ENCODE measurements around the gene PRSS2. TPM values are rescaled to one million over a fixed set of nuclear protein-coding genes. Genes with fewer than 3 reads are reported as not detected.

Gene PRSS2
- total and polyA plus RNA-seq, 5 donors = 0.16 to 4.0 TPM; not detected in 3

DNA sequence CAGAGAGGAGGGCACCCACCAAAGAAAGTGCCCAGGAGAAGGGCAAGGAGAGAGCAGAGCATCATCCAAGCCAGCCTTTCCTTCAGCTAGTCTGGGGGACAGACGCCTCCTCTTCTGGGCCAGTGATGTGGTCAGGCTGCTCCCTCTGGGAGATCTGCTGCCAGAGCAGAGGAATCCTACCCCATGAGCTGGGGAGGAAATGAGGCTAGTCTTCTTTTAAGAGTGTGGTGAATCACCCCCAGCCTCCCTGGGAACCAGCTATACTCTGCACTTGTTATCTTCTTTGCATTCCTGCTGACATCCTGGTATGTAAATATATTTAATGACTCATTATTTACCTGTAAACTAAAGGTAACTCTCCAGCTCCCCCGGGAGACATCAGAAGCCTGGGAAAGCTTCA lies 42.5 kb downstream of the PRSS2 start:
- Histone ChIP-seq H3K27me3 (ENCODE audit: control insufficient read depth, insufficient read depth) (no peaks in the 10 kb centered on the region), H3K9me3 (ENCODE audit: control insufficient read depth, low read length) (no peaks in the 10 kb centered on the region), H3K27ac (ENCODE audit: low read length) (no peak overlapping the region), H3K4me3 (ENCODE audit: low read length) (no peak overlapping the region), H3K4me1 (ENCODE audit: control insufficient read depth, insufficient read depth, low read length) (no peaks in the 10 kb centered on the region)
- intact Hi-C loops (cut with DNase I) = loop anchor here in 2 of 4 donors (5.0 to 10.0 kb wide), 2 partner anchors 178 to 181 kb away; no protein-coding TSS in a partner anchor
- no peak for ATAC-seq
- DNase-seq = no peak
- WGBS = 14% methylated on average over 2 of the region's 2 CpGs

DNA sequence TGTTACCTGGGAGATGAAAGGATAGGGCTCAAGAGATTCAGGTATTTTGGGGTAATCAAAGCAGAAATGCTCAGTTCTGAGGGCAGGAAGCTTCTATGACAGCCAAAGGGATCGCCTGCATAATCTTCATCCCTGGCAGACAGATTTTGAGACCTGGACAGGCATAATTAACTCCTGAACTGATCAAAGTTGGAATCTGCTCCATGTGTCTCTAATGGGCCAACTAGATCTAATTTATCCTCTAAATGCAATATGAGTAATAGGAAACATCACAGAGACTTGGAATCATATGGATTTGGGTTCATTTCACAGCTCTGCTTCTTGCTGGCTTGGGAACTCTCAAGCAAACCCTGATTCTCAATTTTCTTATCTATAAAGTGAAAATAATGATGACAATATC lies 42.9 kb downstream of the PRSS2 start:
- no peak overlapping the region for H3K27ac ChIP-seq (ENCODE audit: low read length)
- H3K27me3 ChIP-seq (ENCODE audit: control insufficient read depth, insufficient read depth) = no peaks in the 10 kb centered on the region
- no peak for DNase-seq
- no peak for ATAC-seq
- intact Hi-C loops (cut with DNase I) = loop anchor here in 2 of 4 donors (5.0 to 10.0 kb wide), 2 partner anchors 179 to 181 kb away; no protein-coding TSS in a partner anchor
- H3K4me3 ChIP-seq (ENCODE audit: low read length) = no peak overlapping the region
- H3K4me1 ChIP-seq (ENCODE audit: control insufficient read depth, insufficient read depth, low read length) = no peaks in the 10 kb centered on the region
- 55% methylated on average over 1 of the region's 1 CpG for WGBS
- no peaks in the 10 kb centered on the region for H3K9me3 ChIP-seq (ENCODE audit: control insufficient read depth, low read length)

DNA sequence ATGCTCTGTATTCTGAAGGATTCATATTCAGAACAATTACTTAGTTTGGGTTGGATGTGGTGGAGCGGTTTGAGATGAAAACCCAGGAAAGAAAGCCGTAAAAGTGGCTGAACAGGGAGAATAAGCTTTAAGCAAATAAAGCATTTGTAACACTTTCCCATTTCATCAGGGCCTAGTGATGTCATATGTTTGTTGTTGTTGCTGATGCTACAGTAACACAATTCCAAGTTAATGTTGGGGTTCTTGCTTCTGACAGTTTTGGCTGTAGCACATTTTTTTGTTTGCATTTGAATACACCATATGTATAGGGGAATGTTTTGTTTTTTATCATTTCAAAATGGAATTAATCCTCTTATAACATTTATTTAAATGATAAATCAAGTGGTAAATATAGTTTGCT lies 43.7 kb downstream of the PRSS2 start:
- Histone ChIP-seq H3K27ac (ENCODE audit: low read length) (no peak overlapping the region), H3K4me1 (ENCODE audit: control insufficient read depth, insufficient read depth, low read length) (no peaks in the 10 kb centered on the region), H3K27me3 (ENCODE audit: control insufficient read depth, insufficient read depth) (no peaks in the 10 kb centered on the region), H3K4me3 (ENCODE audit: low read length) (no peak overlapping the region), H3K9me3 (ENCODE audit: control insufficient read depth, low read length) (no peaks in the 10 kb centered on the region)
- intact Hi-C loops (cut with DNase I) = loop anchor here in 2 of 4 donors (5.0 to 10.0 kb wide), 2 partner anchors 180 to 182 kb away; no protein-coding TSS in a partner anchor
- WGBS = 62% methylated on average over 2 of the region's 2 CpGs
- no peak for DNase-seq
- no peak for ATAC-seq

DNA sequence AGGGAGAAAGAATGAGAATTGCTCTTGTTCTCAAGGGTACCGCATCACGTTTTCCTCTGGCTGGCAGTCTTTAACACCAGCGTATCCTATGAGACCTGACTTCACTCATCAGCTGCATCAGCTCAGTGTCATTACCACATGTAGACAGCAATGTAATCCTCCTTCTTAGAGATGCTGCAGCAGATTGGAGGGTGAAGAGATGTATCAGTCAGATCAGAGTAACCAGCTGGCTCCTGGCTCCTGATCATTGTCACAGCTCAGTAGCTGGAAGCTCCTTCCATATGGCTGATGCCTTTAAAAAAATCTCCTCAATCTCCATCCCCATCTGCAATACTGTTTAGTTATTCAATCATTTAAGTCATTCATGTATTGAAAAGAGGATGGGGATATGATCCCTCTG lies 44.4 kb downstream of the PRSS2 start:
- Histone ChIP-seq H3K4me3 (ENCODE audit: low read length) (no peak overlapping the region), H3K27me3 (ENCODE audit: control insufficient read depth, insufficient read depth) (no peaks in the 10 kb centered on the region), H3K9me3 (ENCODE audit: control insufficient read depth, low read length) (no peaks in the 10 kb centered on the region), H3K4me1 (ENCODE audit: control insufficient read depth, insufficient read depth, low read length) (no peaks in the 10 kb centered on the region), H3K27ac (ENCODE audit: low read length) (no peak overlapping the region)
- intact Hi-C loops (cut with DNase I) = loop anchor here in 1 of 4 donors (10.0 kb wide), 1 partner anchor 180 kb away; no protein-coding TSS in a partner anchor
- ATAC-seq (no peak), DNase-seq (no peak)
- 68% methylated on average over 3 of the region's 3 CpGs for WGBS

DNA sequence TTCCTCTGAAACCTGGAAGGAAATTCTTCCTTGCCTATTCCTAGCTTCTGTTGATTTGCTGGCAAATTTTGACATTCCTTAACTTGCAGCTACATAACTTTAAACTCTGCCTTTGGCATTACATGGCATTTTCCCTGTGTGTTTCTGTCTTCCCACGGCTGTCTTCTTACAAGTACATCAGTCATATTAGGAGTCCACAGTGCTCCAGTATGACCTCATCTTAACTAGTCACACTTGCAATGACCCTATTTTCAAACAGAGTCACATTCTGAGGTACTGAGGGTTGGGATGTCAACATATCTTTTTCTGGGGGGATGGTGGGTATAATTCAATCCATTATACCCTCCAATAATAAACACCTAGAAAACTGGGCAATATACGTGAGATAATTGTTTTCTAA lies 46.7 kb downstream of the PRSS2 start:
- intact Hi-C loops (cut with DNase I) = loop anchor here in 1 of 4 donors (10.0 kb wide), 1 partner anchor 183 kb away; no protein-coding TSS in a partner anchor

DNA sequence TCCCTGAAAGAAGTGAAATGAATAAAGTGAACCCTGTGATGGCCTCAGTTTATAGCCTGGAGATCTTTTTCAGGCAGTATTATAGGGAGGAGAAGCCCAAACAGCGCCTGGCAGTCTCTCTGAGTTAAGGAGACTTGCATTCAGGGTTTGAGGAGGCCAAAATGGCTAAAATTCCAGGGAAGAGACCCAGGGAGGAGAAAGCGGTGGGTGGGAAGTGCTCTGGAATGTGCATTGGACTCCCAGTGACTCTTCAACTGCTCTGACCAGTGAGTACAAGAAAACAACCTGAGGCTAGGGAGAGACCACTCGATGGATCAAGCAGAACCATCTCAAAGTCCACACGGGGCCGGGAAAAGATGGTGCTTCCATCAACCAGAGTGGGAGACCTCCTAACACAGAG lies 48.8 kb downstream of the PRSS2 start:
- no peaks in the 10 kb centered on the region for H3K9me3 ChIP-seq (ENCODE audit: control insufficient read depth, low read length)
- no peak overlapping the region for H3K27ac ChIP-seq (ENCODE audit: low read length)
- WGBS = 80% methylated on average over 5 of the region's 5 CpGs
- no peak overlapping the region for H3K4me3 ChIP-seq (ENCODE audit: low read length)
- ATAC-seq (no peak), DNase-seq (no peak)
- no peaks in the 10 kb centered on the region for H3K27me3 ChIP-seq (ENCODE audit: control insufficient read depth, insufficient read depth)
- intact Hi-C loops (cut with DNase I) = loop anchor here in 1 of 4 donors (10.0 kb wide), 1 partner anchor 185 kb away; no protein-coding TSS in a partner anchor
- no peaks in the 10 kb centered on the region for H3K4me1 ChIP-seq (ENCODE audit: control insufficient read depth, insufficient read depth, low read length)

More for the DNA sequence above, 46.7 kb downstream of the PRSS2 start:
- 73% methylated on average over 2 of the region's 2 CpGs for WGBS
- no peak for ATAC-seq
- no peaks in the 10 kb centered on the region for H3K9me3 ChIP-seq (ENCODE audit: control insufficient read depth, low read length)
- H3K4me1 ChIP-seq (ENCODE audit: control insufficient read depth, insufficient read depth, low read length) = no peaks in the 10 kb centered on the region
- H3K27me3 ChIP-seq (ENCODE audit: control insufficient read depth, insufficient read depth) = no peaks in the 10 kb centered on the region
- H3K27ac ChIP-seq (ENCODE audit: low read length) = no peak overlapping the region
- no peak overlapping the region for H3K4me3 ChIP-seq (ENCODE audit: low read length)
- no peak for DNase-seq

DNA sequence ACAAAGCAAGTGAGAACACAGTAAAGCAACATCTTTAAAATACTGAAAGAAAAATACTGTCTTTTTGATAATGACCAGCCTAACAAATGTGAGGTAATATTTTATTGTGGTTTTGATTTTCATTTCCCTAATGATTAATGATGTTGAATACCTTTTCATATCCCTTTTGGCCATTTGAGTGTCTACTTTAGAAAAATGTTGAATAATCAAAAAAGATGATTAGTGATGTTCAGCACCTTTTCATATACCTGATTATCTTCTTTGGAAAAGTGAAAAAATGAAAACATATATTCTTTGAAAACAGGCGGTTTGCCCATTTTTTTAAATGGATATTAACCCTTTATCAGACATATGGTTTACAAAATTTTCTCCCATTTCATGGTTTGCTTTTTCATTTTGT lies 51.9 kb downstream of the PRSS2 start:
- WGBS = 3% methylated on average over 1 of the region's 1 CpG
- Histone ChIP-seq H3K9me3 (ENCODE audit: control insufficient read depth, low read length) (no peaks in the 10 kb centered on the region), H3K4me3 (ENCODE audit: low read length) (no peak overlapping the region), H3K4me1 (ENCODE audit: control insufficient read depth, insufficient read depth, low read length) (no peaks in the 10 kb centered on the region), H3K27ac (ENCODE audit: low read length) (no peak overlapping the region), H3K27me3 (ENCODE audit: control insufficient read depth, insufficient read depth) (no peaks in the 10 kb centered on the region)
- DNase-seq (no peak), ATAC-seq (no peak)
- intact Hi-C loops (cut with DNase I) = no loop called here

Other genes with a start within 250 kb of the PRSS2 start
- under 1 TPM in 1 of 4 donors, not detected in 3; 0.61 TPM for gene PRSS1, start 21.5 kb upstream of the PRSS2 start, total RNA-seq
- gene PRSS1, start 21.5 kb upstream of the PRSS2 start, polyA plus RNA-seq = 0.27 TPM
- 10 to 100 TPM in 1 of 4 donors, 1 to 10 TPM in 3; 3.8 to 11.3 (median 6.7) TPM for gene EPHB6, start 84.1 kb downstream of the PRSS2 start, total RNA-seq
- gene EPHB6, start 84.1 kb downstream of the PRSS2 start, polyA plus RNA-seq = 6.9 TPM
- gene TRPV6, start 114.8 kb downstream of the PRSS2 start, total RNA-seq = not detected
- gene TRPV6, start 114.8 kb downstream of the PRSS2 start, polyA plus RNA-seq = not detected
- gene TRPV5, start 162.8 kb downstream of the PRSS2 start, total RNA-seq = not detected
- gene TRPV5, start 162.8 kb downstream of the PRSS2 start, polyA plus RNA-seq = not detected
- gene LLCFC1, start 168.5 kb downstream of the PRSS2 start, total RNA-seq = not detected
- gene LLCFC1, start 168.5 kb downstream of the PRSS2 start, polyA plus RNA-seq = not detected
- 1 to 10 TPM in 1 of 4 donors, under 1 TPM in 2, not detected in 1; 0.25 to 1.6 (median 0.60) TPM for gene KEL, start 191.4 kb downstream of the PRSS2 start, total RNA-seq
- gene KEL, start 191.4 kb downstream of the PRSS2 start, polyA plus RNA-seq = 0.29 TPM